BJ (cell line): Measurements from ENCODE around the gene SIRPA. TPM values are rescaled to one million over a fixed set of nuclear protein-coding genes. Genes with fewer than 3 reads are reported as not detected.

Source experiments
- CTCF ChIA-PET: fragments of 350-600 bp; formaldehyde crosslinking; extraction: SDS; loops from one replicate; lab custom pipeline; 2021; ENCODE audit warnings: antibody characterized with exemption, inconsistent platforms; lab: Yijun Ruan, JAX
- POLR2A ChIA-PET: fragments of 300-600 bp; sonication (Branson Sonifier 250); formaldehyde crosslinking; extraction: SDS; loops from one replicate; lab custom pipeline; 2021; ENCODE audit warnings: antibody characterized with exemption; lab: Charles Lee
- DNase-seq: peaks from one replicate; pipeline ENCODE4 v3.0.0-alpha.2; 2011; ENCODE audit warnings: low read depth
- H3K27me3 ChIP-seq: 2 replicates; pipeline ENCODE4 v1.6.0; 2011; ENCODE audit warnings: low read length; ENCODE audit not compliant: control insufficient read depth, insufficient read depth
- H3K36me3 ChIP-seq: 2 replicates; pipeline ENCODE4 v1.5.1; 2011; ENCODE audit warnings: low read length; ENCODE audit not compliant: control insufficient read depth, insufficient read depth
- H3K4me3 ChIP-seq: 2 replicates; pipeline ENCODE4 v1.5.1; 2011; ENCODE audit warnings: low read depth, mild to moderate bottlenecking, control low read depth, low read length
- CTCF ChIP-seq: IDR thresholded peaks from 2 replicates; pipeline ENCODE4 v1.5.1; 2011; ENCODE audit warnings: low read depth, mild to moderate bottlenecking, control low read depth, inconsistent platforms, low read length, moderate library complexity; ENCODE audit not compliant: insufficient read depth
- polyA plus RNA-seq: library from polyadenylated mRNA; depleted of rRNA; stranded (reverse); fragments of >200 nt; gene quantifications from 2 replicates; pipeline ENCODE4 v1.2.3, GENCODE V29; 2011

SIRPA gene
- polyA plus RNA-seq, 1 experiment, result 34.1 TPM

- POLR2A ChIA-PET, result no interaction called here
- Histone ChIP-seq H3K36me3 (no peaks in the 10 kb centered on the region), H3K4me3 (no peak overlapping the region), H3K27me3 (peaks cover 3% of the 10 kb centered on the region)
- CTCF ChIA-PET, result interaction anchor here (0.8 to 2.2 kb wide), 2 partner anchors 79 to 259 kb away, joined by 3 to 5 read pairs; no protein-coding TSS in a partner anchor
- DNase-seq, result no peak
- TF ChIP-seq CTCF, result no peak
These were observed 14.5 kb upstream of the SIRPA start for GRCh38 chr20:1880529-1881239.

GRCh38 chr20:1881240-1881835, 13.9 kb upstream of the SIRPA start:
- Histone ChIP-seq H3K27me3 (peaks cover 3% of the 10 kb centered on the region), H3K4me3 (no peak overlapping the region), H3K36me3 (no peaks in the 10 kb centered on the region)
- no peak for DNase-seq
- CTCF ChIA-PET, result interaction anchor here (0.8 to 2.2 kb wide), 2 partner anchors 79 to 259 kb away, joined by 3 to 5 read pairs; no protein-coding TSS in a partner anchor
- TF ChIP-seq CTCF, result no peak
- POLR2A ChIA-PET, result no interaction called here

- H3K4me3 ChIP-seq, result no peak overlapping the region
- DNase-seq, result no peak
- no peak for TF ChIP-seq CTCF
- CTCF ChIA-PET, result interaction anchor here (2.2 kb wide), 1 partner anchor 80 kb away, joined by 5 read pairs; no protein-coding TSS in a partner anchor
- H3K27me3 ChIP-seq, result peaks cover 1% of the 10 kb centered on the region
- POLR2A ChIA-PET, result no interaction called here
- H3K36me3 ChIP-seq, result no peaks in the 10 kb centered on the region
These were observed 13.2 kb upstream of the SIRPA start for GRCh38 chr20:1882026-1882425.

- DNase-seq, result no peak
- ChIA-PET POLR2A (no interaction called here), CTCF (no interaction called here)
- H3K27me3 ChIP-seq, result peaks cover 1% of the 10 kb centered on the region
- no peak overlapping the region for H3K4me3 ChIP-seq
- no peak for TF ChIP-seq CTCF
- H3K36me3 ChIP-seq, result no peaks in the 10 kb centered on the region
These were observed 11.2 kb upstream of the SIRPA start for GRCh38 chr20:1883986-1884385.

GRCh38 chr20:1885254-1885653, 10.0 kb upstream of the SIRPA start:
- POLR2A ChIA-PET, result no interaction called here
- no peaks in the 10 kb centered on the region; the same call in none of the 2 replicates for H3K27me3 ChIP-seq
- DNase-seq, result no peak
- no peak for TF ChIP-seq CTCF
- H3K4me3 ChIP-seq, result no peak overlapping the region
- no peaks in the 10 kb centered on the region for H3K36me3 ChIP-seq
- CTCF ChIA-PET, result no interaction called here
